Epidermal melanocyte (primary cell): Measurements from ENCODE around the gene MBOAT2.

Experiments
- DNase-seq: peaks from one replicate; pipeline ENCODE4 v3.0.0; 2011; ENCODE audit warnings: low spot score; ENCODE audit not compliant: insufficient read length

Gene MBOAT2

DNA sequence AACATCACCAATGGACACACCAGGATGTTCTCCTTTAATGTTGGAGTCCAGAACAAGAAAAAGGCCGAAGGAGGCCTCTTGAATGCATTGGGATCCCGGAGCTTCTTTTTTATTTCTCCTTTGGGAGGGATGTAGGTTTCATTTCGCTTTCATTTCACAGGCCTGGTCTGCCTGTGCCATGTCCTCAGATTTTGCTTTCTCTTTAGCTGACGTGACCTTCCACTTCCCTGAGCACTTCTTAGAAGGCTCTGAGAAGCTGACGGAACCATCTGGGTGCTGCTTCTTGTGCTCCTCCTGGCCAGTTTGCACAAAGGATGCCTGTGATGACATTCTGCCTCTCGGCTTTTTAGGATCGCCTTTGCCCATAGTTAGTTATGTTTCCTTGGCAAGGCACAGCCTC lies 15.1 kb upstream of the MBOAT2 start:
- no peak for DNase-seq

DNA sequence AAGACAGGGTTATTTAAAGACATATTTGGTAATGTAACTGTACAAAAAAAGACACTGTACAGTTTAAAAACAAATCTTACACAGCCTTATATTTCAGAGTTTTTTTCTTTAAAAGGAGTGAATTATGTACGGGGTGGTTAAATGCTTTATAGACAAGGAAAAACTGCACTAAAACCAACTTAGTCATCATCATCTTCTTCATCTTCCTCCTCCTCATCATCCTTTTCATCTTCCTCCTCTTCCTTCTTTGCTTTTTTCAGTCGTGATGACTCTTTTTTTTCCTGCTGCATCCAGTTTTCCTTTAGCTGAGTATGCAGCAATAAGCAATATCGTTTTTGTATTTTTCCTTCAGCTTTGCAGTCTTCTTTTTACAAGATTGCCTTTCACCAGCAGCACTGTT lies 14.6 kb upstream of the MBOAT2 start:
- no peak for DNase-seq

DNA sequence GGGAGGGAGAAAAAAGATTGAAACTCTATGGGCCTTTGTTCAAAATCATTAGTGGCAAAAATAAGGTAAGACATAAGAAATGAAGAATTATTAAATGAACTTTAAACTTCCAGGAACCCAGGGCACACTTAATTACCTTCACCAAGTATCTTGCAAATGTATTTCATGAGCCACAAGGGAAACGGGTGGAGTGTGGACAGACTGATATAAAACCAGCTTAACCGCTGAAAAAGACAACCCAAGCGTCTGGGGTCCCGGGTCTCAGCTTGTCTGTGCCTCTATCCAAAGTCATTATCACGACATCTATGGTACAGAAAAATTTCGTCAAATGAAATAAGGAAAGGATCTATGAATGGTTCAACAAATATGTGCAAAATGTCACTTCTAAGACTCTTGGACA lies 13.9 kb upstream of the MBOAT2 start:
- no peak for DNase-seq

DNA sequence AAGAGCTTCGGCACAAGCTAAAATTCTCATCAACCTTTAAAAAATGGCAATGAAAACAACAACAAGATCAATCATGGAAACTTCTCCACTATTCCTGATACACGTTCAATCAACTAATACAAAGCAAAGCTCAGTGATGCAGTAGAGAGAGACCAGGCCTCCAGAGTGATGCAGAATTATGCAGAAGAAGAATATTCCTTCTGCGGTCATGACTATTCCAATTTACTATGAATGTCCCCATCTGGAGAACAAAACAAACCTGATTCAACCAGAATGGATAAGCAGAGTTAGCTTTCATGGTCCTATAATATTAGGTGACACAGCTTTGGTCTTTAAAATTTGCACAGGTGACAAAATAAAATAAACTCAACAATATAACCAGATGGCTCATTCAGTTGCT lies 12.5 kb upstream of the MBOAT2 start:
- no peak for DNase-seq

DNA sequence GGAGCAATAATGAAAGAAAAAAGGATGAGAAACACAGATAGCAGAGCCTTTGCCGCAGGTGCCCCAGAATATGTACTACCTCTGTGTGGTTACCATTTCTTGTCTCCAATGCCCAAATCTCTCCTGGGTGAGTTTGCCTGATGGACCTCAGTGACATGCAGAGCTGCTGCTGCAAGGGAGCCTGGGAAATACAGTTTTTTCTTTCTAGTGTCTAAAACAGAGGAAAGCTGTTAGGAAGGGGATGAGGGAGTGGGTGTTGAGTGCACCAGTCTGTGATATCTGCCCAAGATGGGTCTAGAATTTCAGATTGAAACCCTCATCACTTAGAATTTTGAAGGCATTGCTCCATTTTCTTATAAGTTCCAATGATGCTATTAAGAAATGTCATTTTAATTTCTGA lies 9.9 kb upstream of the MBOAT2 start:
- DNase-seq = no peak

DNA sequence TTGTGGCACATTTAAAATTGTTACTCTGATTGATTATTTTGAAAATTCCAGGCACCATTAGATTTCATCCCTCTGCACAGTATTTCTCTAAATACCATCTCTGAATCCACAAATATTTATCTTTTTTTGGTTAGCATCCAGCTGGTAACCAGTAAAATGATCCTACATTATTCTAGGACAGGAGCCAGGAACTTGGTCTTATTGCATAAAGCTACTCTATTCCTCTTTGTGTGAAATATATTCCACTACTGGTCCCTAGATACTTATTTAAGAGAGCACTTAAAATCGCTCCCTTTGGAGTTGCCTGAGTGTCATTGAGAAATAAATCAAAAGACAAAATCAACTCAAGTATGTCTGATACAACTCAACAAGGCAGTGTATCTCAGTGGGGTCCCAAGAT lies 7.4 kb upstream of the MBOAT2 start:
- DNase-seq = no peak

DNA sequence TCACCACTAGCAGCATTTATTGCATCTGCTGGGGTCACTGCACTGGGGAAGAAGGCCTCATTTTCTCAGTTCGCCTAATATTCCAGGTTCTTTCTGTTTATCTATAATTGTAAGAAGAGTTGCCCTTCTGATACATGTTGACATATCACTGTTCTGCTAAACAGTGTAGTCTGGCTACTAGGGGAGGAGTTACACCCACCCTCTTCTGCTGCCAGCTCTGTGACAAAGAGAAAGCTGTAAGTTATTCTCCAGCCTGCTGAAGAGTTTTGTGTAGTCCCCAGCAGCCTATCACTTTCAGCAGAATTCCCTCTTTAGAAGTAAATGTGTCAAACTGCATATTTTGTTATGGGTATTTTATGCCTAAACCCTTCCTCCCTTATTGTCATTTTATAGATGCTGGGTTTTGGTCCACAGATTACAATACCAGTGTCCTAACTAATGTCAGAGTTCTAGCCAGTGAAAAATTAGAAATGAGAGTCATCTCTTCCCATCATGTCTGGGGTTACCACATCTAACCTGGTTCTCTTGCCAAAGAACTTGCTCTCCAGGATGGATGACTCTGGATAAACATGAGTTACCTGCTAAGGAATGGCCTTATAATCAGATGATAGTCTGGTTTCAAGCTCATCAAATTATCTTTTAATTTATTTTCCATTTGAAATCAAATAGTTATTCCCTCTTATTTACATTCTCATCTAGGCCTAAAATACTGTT lies 5.6 kb upstream of the MBOAT2 start:
- DNase-seq = no peak

DNA sequence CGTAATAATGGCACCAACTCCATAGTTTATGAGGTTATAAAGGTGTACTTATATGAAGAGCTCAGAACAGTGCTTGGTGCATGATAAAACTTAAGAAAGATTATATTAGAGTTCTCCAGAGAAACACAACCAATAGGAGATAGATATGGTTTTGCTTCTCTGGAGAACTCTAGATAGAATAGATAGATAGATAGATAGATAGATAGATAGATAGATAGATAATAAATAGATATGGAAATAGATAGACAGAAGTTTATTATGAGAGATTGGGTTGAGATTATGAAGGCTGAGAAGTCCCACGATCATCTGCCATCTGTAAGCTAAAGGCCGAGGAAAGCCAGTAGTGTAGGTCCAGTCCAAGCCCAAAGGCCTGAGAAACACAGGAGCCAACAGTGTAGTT lies 2.9 kb upstream of the MBOAT2 start:
- DNase-seq = no peak

DNA sequence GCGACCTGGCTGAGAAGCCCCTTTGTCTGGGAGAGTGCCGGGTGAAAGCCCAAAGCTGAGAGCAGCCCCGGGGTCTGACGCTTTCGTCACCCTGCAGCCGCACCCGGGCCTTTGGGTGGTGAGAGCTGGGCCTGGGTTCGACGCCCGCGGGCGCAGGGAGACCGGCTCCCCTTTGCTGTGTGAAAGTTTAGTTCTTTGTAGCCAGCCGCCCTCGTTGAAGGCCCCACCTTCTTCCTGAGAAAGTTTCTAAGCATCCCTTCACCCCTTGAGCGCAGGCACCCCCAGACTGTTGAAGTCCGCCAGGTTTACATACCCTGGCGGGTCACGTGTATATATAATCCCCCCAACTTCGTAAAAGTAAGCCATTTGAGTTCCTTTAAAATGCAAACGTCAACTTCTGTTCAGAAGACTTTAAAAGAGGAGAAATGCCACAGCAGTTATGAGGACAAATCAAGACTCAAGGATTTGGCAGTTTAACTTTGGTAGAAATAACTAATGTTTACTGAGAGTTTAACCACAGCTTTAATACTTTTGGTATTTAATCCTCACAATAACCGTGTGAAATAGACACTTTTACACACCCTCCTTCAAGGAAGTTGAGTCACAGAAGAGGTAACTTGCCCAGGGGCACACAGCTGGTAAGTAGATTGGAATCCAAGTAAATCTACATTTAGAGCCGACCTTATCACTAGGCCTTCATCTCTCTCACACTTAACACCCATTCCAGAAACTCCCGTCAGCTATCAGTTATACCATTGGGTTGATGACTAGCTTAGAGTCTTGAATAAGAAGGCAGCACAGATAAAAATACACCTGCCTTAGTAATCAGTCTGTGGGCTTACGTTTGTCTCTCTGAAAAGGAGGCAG lies 1.1 kb upstream of the MBOAT2 start:
- DNase-seq = no peak

DNA sequence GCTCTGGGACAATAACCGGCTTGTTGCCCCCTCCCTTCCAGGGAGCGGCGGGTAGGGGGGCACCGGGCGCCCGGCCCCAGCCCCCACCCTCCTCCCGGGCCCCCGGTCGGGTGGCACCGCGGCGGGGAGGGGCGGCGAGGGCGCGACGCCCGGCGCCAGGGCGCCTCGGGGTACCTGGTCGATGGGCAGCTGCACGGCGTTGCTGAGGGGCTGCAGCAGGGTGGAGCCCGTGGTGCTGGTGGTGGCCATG lies 193 bp downstream of the MBOAT2 start:
- DNase-seq = no peak

DNA sequence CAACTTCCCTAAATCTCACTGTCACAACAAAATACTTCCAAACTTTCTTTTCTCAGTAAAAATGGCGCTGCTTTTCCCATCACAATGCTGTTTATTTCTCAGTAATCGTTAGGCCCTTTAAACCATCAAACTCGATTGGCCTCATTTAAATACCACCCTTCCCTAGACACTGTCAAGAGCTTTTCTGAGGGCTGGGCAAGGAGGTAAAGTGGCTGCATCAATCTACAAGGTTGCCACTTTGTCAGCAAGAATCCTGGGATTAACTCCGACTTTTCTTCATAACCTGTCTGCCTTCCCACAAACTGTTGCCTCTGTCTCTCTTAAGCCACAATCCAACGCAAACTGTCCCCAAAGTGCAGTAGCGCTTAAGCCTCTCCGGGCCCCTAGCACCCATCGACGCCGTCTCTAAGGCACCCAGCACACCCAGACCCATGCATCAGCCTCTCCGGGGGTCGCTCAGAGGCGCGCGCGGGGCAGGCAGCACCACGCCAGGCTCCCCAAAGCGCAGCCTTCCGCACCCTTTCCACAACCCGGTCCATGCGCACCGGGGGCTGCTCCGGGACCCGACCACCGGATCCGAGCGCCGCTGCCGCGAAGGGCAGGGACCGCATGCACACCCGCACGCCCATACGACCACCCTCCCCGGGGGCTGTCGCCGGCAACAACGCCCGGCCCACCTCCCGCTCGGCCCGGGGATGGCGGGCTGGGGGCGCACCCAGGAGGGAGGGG lies 683 bp downstream of the MBOAT2 start:
- no peak for DNase-seq

DNA sequence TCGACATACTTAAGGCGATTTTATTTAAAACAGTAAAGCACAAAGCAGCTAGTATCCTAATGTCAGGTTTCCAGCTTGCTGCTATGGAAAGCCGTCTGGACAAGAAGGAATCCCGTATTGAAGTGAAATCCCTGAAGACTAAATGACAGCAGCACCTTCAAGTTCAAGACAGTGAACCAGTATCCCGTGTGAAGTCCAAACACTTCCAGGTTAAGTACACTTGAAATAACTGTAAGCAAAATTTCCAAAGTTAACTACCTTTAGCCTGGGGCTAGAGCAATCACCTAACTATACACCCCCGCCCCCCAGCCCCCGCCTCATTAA lies 1.2 kb downstream of the MBOAT2 start:
- no peak for DNase-seq

DNA sequence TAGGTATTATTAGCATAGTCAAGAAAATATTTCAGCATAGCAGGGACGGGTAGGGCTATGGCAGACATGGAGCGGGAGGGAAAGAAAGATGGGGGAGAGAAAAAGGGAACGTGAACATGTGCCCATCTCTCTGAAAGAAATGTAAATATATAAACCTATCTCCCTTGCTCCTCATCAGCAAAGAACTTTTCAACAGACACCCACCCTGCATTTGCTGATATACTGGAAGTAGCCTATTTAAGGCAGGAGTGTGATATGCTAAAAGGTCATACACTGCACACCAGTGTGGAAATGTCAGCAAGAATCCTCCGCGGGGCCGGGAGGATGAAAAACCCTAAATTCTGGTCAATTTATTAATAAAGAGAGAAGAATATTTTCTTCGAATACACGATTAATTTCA lies 1.7 kb downstream of the MBOAT2 start:
- no peak for DNase-seq

DNA sequence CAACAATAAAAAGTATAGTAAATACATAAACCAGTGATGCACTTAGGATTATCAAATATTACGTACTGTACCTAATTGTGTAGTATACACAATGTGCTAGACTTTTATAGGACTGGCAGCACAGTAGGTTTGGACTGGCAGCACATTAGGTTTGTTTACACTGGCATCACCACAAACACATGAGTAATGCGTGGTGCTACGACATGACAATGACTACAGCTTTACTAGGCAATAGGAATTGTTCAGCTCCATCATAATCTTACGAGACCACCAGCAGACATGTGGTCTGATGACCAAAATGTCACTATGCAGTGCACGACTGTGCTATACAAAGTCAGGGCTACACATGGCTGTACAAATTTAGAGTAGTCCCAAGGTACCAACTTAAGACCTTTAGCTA lies 2.3 kb downstream of the MBOAT2 start:
- DNase-seq = no peak

DNA sequence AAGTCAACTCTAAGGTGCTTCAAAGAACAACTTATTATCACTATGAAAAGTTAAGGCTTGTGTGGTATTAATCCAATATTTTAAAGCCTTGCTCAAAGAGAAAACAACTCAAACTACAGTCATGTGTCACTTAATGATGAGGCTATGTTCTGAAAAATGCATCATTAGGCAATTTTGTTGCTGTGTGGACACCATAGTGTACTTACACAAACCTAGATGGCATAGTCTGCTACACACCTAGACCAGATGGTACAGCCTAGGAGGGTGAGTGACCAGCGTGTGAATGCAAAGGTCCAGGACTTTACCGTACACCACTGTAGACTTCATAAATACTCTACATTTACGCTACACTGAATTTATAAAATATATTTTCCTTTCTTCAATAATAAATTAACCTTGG lies 3.0 kb downstream of the MBOAT2 start:
- no peak for DNase-seq

DNA sequence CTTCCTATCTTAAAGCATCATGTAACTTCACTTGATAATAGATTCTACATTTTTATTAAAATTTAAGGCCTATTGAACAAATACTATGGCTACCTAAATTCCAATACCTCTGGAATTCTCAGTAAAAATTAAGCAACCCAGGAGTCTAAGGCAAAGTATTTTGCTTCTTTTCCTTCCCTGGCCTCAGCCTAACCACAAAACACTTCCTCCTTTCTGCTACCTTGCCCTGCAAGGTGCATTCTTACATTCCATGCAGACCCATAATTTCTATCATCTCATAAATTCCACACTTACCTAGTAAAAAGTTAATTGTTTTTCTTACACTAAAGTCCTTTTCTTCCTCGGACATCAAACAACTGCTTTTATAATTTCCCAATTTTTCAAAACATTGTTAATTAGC lies 3.7 kb downstream of the MBOAT2 start:
- DNase-seq = no peak

DNA sequence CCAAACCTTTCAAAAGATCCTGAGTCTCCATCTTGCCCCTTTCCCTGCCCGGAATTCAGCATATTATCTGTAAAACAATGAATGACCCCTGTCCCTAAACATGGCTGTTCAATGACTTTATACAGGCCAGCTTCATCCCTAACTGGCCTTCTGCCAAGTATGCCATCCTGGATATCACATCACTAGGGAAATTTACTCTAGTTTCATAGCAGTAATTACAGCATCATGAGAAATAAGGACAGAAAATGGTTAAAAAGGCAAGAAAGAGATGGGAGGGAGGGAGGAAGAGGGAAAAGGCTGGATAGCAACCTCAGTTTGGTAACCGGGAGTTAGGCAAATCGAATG lies 4.4 kb downstream of the MBOAT2 start:
- DNase-seq = no peak

DNA sequence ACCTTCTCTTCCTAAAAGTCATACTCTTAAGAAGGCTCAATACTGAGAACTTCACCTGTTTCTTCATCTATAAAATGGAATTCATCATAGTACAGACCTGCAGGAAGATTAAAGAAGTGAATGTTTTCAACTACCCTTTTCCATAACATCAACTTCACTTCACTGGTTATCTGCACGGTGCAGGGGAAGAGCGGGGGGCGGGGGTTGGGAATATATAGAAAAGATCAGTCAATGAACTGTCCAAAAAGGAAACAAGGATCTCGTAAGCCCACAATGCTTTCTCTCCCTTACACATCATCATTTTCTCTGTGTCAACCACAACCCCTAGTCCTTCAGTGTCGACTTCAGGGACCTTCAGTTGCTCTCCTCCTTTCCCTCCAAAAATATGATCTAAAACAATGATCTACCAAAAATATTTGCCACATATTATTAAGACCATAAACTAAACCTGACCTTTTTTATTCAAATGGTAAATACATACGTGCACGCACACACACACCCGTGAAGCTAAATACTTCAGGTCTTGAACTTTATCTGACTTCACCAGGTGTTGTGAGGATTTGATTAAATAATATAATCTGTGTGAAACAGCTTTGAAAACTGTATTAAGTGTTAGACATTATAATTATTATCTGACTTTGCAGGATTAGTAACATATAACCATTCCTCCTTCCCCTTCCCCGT lies 4.9 kb downstream of the MBOAT2 start:
- no peak for DNase-seq

DNA sequence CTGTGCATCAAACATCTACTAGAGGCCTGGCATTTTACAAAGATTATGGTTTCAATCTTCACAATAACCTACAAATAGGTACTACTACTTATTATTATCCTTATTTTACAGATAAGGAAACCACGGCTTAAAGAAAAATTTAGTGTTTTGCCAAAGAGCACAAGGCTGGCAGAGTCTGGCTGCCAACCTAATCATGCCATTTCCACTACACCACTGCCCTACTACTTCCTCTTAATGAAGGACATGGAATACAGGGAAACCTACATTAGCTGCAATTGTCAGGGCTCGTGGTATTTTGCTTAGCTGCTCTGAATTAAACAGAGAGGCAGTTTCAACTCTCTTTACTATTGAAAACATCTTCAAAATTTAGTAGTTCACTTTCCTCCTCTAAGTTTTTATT lies 5.9 kb downstream of the MBOAT2 start:
- DNase-seq = no peak

DNA sequence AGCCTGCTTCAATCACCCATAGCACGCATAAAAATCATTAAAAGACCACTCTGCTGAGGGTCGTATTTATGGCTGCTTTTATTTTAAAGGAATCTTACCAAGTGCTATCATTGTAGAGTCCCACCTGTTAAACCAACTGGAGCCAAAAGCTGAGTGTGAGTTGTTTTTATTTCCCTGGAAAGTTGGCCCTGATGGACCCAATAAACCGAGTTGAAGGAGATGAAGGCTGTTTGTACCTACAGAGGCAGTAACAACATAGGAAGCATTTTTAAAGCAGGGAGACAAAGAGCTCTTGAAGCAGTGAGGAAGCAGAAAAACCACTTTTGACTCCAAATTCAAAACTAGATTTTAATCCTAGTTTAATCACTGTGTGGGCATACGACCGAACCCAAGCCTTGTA lies 6.4 kb downstream of the MBOAT2 start:
- DNase-seq = no peak

DNA sequence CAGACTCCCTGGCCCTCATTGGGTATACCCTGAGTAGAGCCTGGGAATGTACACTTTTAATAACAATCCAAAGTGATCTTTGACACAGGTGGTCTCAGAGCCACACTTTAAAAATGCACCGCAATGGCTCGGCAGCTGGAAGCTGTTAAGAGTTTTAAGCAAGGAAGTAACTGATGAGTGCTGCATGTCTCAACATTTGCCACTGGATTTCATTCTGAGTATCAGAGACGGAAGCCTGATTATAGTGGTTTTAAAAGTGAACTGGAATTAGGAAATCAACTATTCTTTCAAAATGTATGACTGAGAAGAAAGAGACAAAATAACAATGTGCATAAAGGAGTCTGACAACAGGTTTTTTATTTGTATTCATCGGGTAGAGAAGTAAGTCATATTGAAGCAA lies 7.5 kb downstream of the MBOAT2 start:
- no peak for DNase-seq

DNA sequence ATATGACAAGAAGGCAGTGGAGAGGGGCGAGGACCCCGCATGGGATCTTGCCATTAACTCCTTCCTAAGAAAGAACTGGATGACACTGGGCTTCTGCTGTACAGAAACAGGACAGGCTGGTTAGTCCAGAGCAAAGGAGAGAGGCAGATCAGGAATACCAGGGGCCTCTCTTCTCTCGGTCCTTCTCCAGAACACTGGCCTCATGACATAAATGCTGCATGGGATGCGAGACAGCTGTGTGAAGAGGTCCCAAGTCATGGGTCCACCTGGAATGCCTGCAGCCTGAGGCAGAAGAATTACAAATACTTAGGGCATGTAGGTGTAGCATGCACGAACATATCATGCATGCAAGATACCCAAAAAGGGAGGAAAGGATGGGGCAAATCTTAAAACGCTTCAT lies 9.1 kb downstream of the MBOAT2 start:
- no peak for DNase-seq
